HepG2 (cell line): Measurements from ENCODE around the gene AGAP1. TPM values are rescaled to one million over a fixed set of nuclear protein-coding genes. Genes with fewer than 3 reads are reported as not detected.

Source experiments
- HDAC6 ChIP-seq: fragments of 200-600 bp; sonication (generic); IDR thresholded peaks from 2 replicates; pipeline ENCODE4 v1.7.0; 2017; ENCODE audit warnings: mild to moderate bottlenecking, antibody characterized with exemption, low read length, low read depth
- HNRNPLL ChIP-seq: fragments of 200-400 bp; formaldehyde crosslinking; IDR thresholded peaks from 2 replicates; pipeline ENCODE4 v1.6.1; 2017; ENCODE audit warnings: mild to moderate bottlenecking, low read depth, low read length; ENCODE audit not compliant: poor library complexity, severe bottlenecking
- PBX2 ChIP-seq: IDR thresholded peaks from 2 replicates; pipeline ENCODE4 v1.6.1; 2016; ENCODE audit warnings: control low read depth
- RARG ChIP-seq: sonication (generic); formaldehyde crosslinking; IDR thresholded peaks from 2 replicates; pipeline ENCODE4 v1.4.0; 2020; ENCODE audit warnings: low read depth, mild to moderate bottlenecking, missing genetic modification reagents
- RFX5 ChIP-seq: IDR thresholded peaks from 2 replicates; pipeline ENCODE4 v1.6.1; 2011; ENCODE audit warnings: low read depth, low read length, improper control_type of control experiment
- SPEN ChIP-seq: sonication (generic); formaldehyde crosslinking; IDR thresholded peaks from 2 replicates; pipeline ENCODE4 v1.5.1; 2020; ENCODE audit warnings: low read depth, mild to moderate bottlenecking, missing genetic modification reagents
- SRF ChIP-seq: IDR thresholded peaks from 2 replicates; pipeline ENCODE4 v1.6.1; 2011; ENCODE audit warnings: mild to moderate bottlenecking, low read depth, low read length, moderate library complexity
- SYNCRIP ChIP-seq: fragments of 200-400 bp; formaldehyde crosslinking; IDR thresholded peaks from 2 replicates; pipeline ENCODE4 v1.6.1; 2018; ENCODE audit warnings: mild to moderate bottlenecking, low read depth, low read length; ENCODE audit not compliant: insufficient read depth
- TBX3 ChIP-seq: fragments of 450-650 bp; IDR thresholded peaks from 2 replicates; pipeline ENCODE4 v1.6.1; 2017; ENCODE audit warnings: antibody characterized with exemption, mild to moderate bottlenecking, inconsistent platforms, borderline replicate concordance
- TOPORS ChIP-seq: sonication (generic); formaldehyde crosslinking; IDR thresholded peaks from 2 replicates; pipeline ENCODE4 v1.8.0; 2023; ENCODE audit warnings: mild to moderate bottlenecking, missing genetic modification reagents
- USF2 ChIP-seq, 2 experiments: sonication (generic) in 1 of 2; formaldehyde crosslinking in 1 of 2; IDR thresholded peaks; 2 replicates each; pipeline versions ENCODE4 v1.5.1 to v1.6.1; 2011 to 2020; ENCODE audit warnings: borderline replicate concordance in 1 of 2, low read depth in 1 of 2, low read length in 1 of 2, mild to moderate bottlenecking in 1 of 2, missing genetic modification reagents in 1 of 2, moderate library complexity in 1 of 2
- ZBTB40 ChIP-seq, 2 experiments: fragments of 450-650 bp in 1 of 2; sonication (generic) in 1 of 2; formaldehyde crosslinking in 1 of 2; IDR thresholded peaks; 2 replicates each; pipeline versions ENCODE4 v1.6.1 to v1.8.0; 2016 to 2022; ENCODE audit warnings: antibody characterized with exemption in 1 of 2, mild to moderate bottlenecking in 1 of 2, missing genetic modification reagents in 1 of 2
- ZFP36L2 ChIP-seq: sonication (generic); formaldehyde crosslinking; IDR thresholded peaks from 2 replicates; pipeline ENCODE4 v1.4.0; 2020; ENCODE audit warnings: missing genetic modification reagents
- ZNF230 ChIP-seq: sonication (generic); formaldehyde crosslinking; IDR thresholded peaks from 2 replicates; pipeline ENCODE4 v1.4.0; 2020; ENCODE audit warnings: mild to moderate bottlenecking, missing genetic modification reagents
- ZNF468 ChIP-seq: sonication (generic); formaldehyde crosslinking; IDR thresholded peaks from 2 replicates; pipeline ENCODE4 v1.8.0; 2022; ENCODE audit warnings: mild to moderate bottlenecking, moderate library complexity, missing genetic modification reagents
- ZNF557 ChIP-seq: sonication (generic); formaldehyde crosslinking; IDR thresholded peaks from 2 replicates; pipeline ENCODE4 v1.4.0; 2020; ENCODE audit warnings: missing genetic modification reagents
- ZNF879 ChIP-seq: sonication (generic); formaldehyde crosslinking; IDR thresholded peaks from 2 replicates; pipeline ENCODE4 v1.8.1; 2023; ENCODE audit warnings: missing genetic modification reagents
- polyA plus RNA-seq, 8 experiments: library from polyadenylated mRNA; depleted of rRNA in 3 of 8; stranded (reverse) in 7 of 8; unstranded in 1 of 8; fragments of >200 nt; fragmentation: Illumina TruSeq in 4 of 8; extraction: Trizol in 4 of 8; gene quantifications; 2 replicates each; pipeline versions ENCODE4 v1.2.1 to v1.2.3, GENCODE V29; 2011 to 2016; ENCODE audit warnings: low read depth in 4 of 8, missing spikeins in 1 of 8, mixed read lengths in 1 of 8; ENCODE audit not compliant: insufficient read depth in 1 of 8
- total RNA-seq, 5 experiments: library from RNA; depleted of rRNA; stranded (reverse); fragments of >200 nt; fragmentation: Illumina TruSeq; extraction: Trizol; gene quantifications; 2 replicates each; pipeline ENCODE4 v1.2.3, GENCODE V29; 2016; ENCODE audit warnings: low read depth in 1 of 5

Gene AGAP1
- total and polyA plus RNA-seq, 2 of the 13 experiments (the other 11 are each of a cell fraction or from before 2014, with no cell fraction given), result 21.2 to 32.7 TPM

- TF ChIP-seq ZFP36L2 (CRISPR knock-in tag), result peak; percentile 25; the same call in 1 of the 2 replicates
- TF ChIP-seq ZNF557 (CRISPR knock-in tag), result peak; percentile 82; the same call in 1 of the 2 replicates
- TF ChIP-seq SYNCRIP, result no peak
- no peak for TF ChIP-seq TBX3
- TF ChIP-seq HNRNPLL, result no peak
- TF ChIP-seq ZNF468 (CRISPR knock-in tag), result no peak
- peak; percentile 64; the same call in 1 of the 2 replicates for TF ChIP-seq RARG (CRISPR knock-in tag)
- TF ChIP-seq TOPORS (CRISPR knock-in tag), result no peak
- peak; percentile 69; the same call in 1 of the 2 replicates for TF ChIP-seq ZNF230
- TF ChIP-seq SRF, result no peak
- TF ChIP-seq RFX5, result 0 out of 2 replicates have a peak, but pooled peaks have one; percentile 26
- no peak for TF ChIP-seq HDAC6
- TF ChIP-seq ZNF879, result no peak
- TF ChIP-seq USF2 (IDR thresholded peaks at IDR 0.05; ENCODE audit: low read depth, low read length), result no peak
- TF ChIP-seq USF2 (CRISPR knock-in tag; IDR thresholded peaks at IDR 0.05; ENCODE audit: borderline replicate concordance), result no peak; the same call in 1 of the 2 replicates
- TF ChIP-seq SPEN (CRISPR knock-in tag), result peak; percentile 81
- TF ChIP-seq ZBTB40 (IDR thresholded peaks at IDR 0.05), result no peak
- no peak; the same call in 1 of the 2 replicates for TF ChIP-seq ZBTB40 (CRISPR knock-in tag; IDR thresholded peaks at IDR 0.05)
- no peak for TF ChIP-seq PBX2 (CRISPR knock-in tag)
Measured at GRCh38 chr2:235505181-235505741, 11.4 kb downstream of the AGAP1 start (continued).
